HepG2 (cell line): ENCODE data around the gene APOL2. TPM values are rescaled to one million over a fixed set of nuclear protein-coding genes. Genes with fewer than 3 reads are reported as not detected.

Experiments
- ERF ChIP-seq: IDR thresholded peaks from 2 replicates; pipeline ENCODE4 v1.6.1; 2018; ENCODE audit warnings: missing biosample characterization, missing genetic modification reagents
- GABPA ChIP-seq, 2 experiments: IDR thresholded peaks; 2 replicates each; pipeline ENCODE4 v1.6.1; 2011 to 2016; ENCODE audit warnings: low read depth in 2 of 2, low read length in 1 of 2, missing biosample characterization in 1 of 2, missing genetic modification characterization in 1 of 2
- HMGA1 ChIP-seq: sonication (generic); formaldehyde crosslinking; conservative IDR thresholded peaks from 2 replicates; pipeline ENCODE4 v1.4.0; 2020; ENCODE audit warnings: missing genetic modification reagents
- ISX ChIP-seq: sonication (generic); formaldehyde crosslinking; conservative IDR thresholded peaks from 2 replicates; pipeline ENCODE4 v1.5.0; 2020; ENCODE audit warnings: missing genetic modification reagents
- KAT7 ChIP-seq: IDR thresholded peaks from 2 replicates; pipeline ENCODE4 v1.6.1; 2018; ENCODE audit warnings: borderline replicate concordance, missing compliant biosample characterization
- MYPOP ChIP-seq: sonication (generic); formaldehyde crosslinking; IDR thresholded peaks from 2 replicates; pipeline ENCODE4 v1.8.1; 2023; ENCODE audit warnings: mild to moderate bottlenecking, moderate library complexity, missing genetic modification reagents
- PATZ1 ChIP-seq: sonication (generic); formaldehyde crosslinking; IDR thresholded peaks from 2 replicates; pipeline ENCODE4 v1.4.0; 2020; ENCODE audit warnings: missing genetic modification reagents
- PAXIP1 ChIP-seq: sonication (generic); formaldehyde crosslinking; conservative IDR thresholded peaks from 2 replicates; pipeline ENCODE4 v1.4.0; 2020; ENCODE audit warnings: mild to moderate bottlenecking, missing genetic modification reagents, moderate library complexity
- ZNF17 ChIP-seq: sonication (generic); formaldehyde crosslinking; IDR thresholded peaks from 2 replicates; pipeline ENCODE4 v1.5.0; 2020; ENCODE audit warnings: mild to moderate bottlenecking, missing genetic modification reagents
- ZNF580 ChIP-seq: IDR thresholded peaks from 2 replicates; pipeline ENCODE4 v1.6.1; 2016; ENCODE audit warnings: low read depth, borderline replicate concordance
- ZNF709 ChIP-seq: sonication (generic); formaldehyde crosslinking; IDR thresholded peaks from 2 replicates; pipeline ENCODE4 v1.5.0; 2020; ENCODE audit warnings: mild to moderate bottlenecking, missing genetic modification reagents
- polyA plus RNA-seq, 8 experiments: library from polyadenylated mRNA; depleted of rRNA in 3 of 8; stranded (reverse) in 7 of 8; unstranded in 1 of 8; fragments of >200 nt; fragmentation: Illumina TruSeq in 4 of 8; extraction: Trizol in 4 of 8; gene quantifications; 2 replicates each; pipeline versions ENCODE4 v1.2.1 to v1.2.3, GENCODE V29; 2011 to 2016; ENCODE audit warnings: low read depth in 4 of 8, missing spikeins in 1 of 8, mixed read lengths in 1 of 8; ENCODE audit not compliant: insufficient read depth in 1 of 8
- total RNA-seq, 5 experiments: library from RNA; depleted of rRNA; stranded (reverse); fragments of >200 nt; fragmentation: Illumina TruSeq; extraction: Trizol; gene quantifications; 2 replicates each; pipeline ENCODE4 v1.2.3, GENCODE V29; 2016; ENCODE audit warnings: low read depth in 1 of 5
- TF ChIP-seq, protein P1 (sequence below): sonication (generic); formaldehyde crosslinking; IDR thresholded peaks from 2 replicates; pipeline ENCODE4 v1.8.1; 2023; ENCODE audit warnings: mild to moderate bottlenecking, inconsistent platforms, moderate library complexity, missing genetic modification reagents, borderline replicate concordance
- TF ChIP-seq, protein P2 (sequence below): sonication (generic); formaldehyde crosslinking; IDR thresholded peaks from 2 replicates; pipeline ENCODE4 v1.4.0; 2020; ENCODE audit warnings: low read depth, mild to moderate bottlenecking, missing genetic modification reagents

APOL2 gene
- total and polyA plus RNA-seq, 2 of the 13 experiments (the other 11 are each of a cell fraction or from before 2014, with no cell fraction given) = 28.7 to 51.2 TPM

DNA sequence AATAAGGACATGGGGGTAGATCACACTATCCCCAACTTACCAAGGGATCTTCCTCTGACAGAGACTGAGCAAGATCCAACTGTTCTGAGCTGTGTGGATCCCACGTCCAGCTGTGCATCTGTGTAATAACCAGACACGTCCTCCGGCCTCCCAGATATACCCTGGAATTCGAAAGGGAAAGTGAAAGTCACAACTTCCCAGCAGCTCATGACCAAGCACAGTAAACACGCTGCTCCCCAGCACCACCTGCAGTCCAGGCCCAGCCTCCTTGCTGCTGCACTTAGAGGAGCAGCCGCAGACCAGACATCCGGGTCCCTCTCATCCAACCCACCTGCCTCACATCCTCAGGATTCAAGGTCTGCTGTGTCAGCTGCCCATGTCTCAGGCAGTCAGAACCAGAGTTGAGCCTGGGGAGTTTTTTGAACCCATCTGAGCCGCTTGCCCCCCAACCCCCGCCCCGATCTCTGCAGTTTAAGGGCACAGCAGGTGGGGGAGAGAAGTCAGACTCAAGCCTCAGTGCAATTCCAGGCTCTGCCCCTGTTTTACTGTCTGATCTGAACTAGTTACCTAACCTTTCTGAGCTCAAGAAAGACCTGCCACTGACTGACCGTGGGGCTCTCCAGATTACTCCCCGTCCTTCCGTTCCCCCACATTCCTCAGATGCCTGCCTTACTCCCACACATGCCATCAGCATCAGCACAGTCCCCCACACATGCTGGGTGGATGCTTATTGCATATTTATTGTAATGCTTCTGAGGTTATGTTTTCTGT lies at the start of gene APOL2 (continued):
- TF ChIP-seq PAXIP1 (CRISPR knock-in tag) (peak; percentile 51), HMGA1 (CRISPR knock-in tag) (no peak), GABPA (IDR thresholded peaks at IDR 0.05; ENCODE audit: low read depth, low read length) (no peak), GABPA (CRISPR knock-in tag; IDR thresholded peaks at IDR 0.05; ENCODE audit: low read depth) (peak; percentile 63), ZNF709 (CRISPR knock-in tag) (0 out of 2 replicates have a peak, but pooled peaks have one; percentile 32), ZNF580 (peak; percentile 80), ISX (no peak), ZNF17 (no peak), MYPOP (CRISPR knock-in tag) (peak; percentile 69; the same call in 1 of the 2 replicates), KAT7 (CRISPR knock-in tag) (peak; percentile 78), PATZ1 (CRISPR knock-in tag) (peak; percentile 39; the same call in 1 of the 2 replicates), ERF (0 out of 2 replicates have a peak, but pooled peaks have one; percentile 47)
- TF ChIP-seq, protein P1, sequence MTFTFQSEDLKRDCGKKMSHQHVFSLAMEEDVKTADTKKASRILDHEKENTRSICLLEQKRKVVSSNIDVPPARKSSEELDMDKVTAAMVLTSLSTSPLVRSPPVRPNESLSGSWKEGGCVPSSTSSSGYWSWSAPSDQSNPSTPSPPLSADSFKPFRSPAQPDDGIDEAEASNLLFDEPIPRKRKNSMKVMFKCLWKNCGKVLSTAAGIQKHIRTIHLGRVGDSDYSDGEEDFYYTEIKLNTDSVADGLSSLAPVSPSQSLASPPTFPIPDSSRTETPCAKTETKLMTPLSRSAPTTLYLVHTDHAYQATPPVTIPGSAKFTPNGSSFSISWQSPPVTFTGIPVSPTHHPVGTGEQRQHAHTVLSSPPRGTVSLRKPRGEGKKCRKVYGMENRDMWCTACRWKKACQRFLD (CRISPR knock-in tag) = peak; percentile 73; the same call in 1 of the 2 replicates
- TF ChIP-seq, protein P2, sequence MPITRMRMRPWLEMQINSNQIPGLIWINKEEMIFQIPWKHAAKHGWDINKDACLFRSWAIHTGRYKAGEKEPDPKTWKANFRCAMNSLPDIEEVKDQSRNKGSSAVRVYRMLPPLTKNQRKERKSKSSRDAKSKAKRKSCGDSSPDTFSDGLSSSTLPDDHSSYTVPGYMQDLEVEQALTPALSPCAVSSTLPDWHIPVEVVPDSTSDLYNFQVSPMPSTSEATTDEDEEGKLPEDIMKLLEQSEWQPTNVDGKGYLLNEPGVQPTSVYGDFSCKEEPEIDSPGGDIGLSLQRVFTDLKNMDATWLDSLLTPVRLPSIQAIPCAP (CRISPR knock-in tag) = peak; percentile 100
